Cerebellar cortex (tissue), 1 donor: Measurements from ENCODE around the gene ELP5.
A peak's percentile ranks its signal among the peaks of the same experiment; 100 is the strongest.

Source experiments
- DNase-seq: peaks from one replicate; pipeline ENCODE4 v3.0.0-alpha.2; 2015; ENCODE audit warnings: low spot score

The ELP5 gene

GRCh38 chr17:7285679-7286078 lies 33.7 kb downstream of the ELP5 start:
- DNase-seq: no peak

GRCh38 chr17:7289256-7290032 lies 37.4 kb downstream of the ELP5 start:
- DNase-seq: no peak

DNA sequence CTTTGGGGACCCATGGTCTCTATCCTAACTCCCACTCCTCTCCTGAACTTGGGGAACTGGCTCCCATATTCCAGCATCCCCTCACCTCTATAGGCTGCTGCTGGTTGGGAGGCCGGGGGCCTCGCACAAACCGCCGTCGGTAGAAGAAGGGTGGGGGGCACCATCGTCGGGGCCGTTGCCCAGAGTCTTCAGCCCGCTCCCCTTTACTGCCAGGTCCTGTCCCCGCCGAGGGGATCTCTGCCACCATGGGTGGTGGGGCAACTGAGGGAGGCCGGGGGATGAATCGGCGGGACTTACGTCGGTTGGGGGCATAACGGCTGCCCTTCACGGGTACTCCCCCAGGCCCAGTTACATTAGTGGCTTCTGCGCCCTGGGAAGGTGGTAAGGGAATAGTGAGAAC lies 38.2 kb downstream of the ELP5 start:
- DNase-seq: no peak

GRCh38 chr17:7290685-7291084 lies 38.7 kb downstream of the ELP5 start:
- DNase-seq: no peak

- DNase-seq: no peak
Measured at GRCh38 chr17:7292194-7292593, 40.2 kb downstream of the ELP5 start.

DNA sequence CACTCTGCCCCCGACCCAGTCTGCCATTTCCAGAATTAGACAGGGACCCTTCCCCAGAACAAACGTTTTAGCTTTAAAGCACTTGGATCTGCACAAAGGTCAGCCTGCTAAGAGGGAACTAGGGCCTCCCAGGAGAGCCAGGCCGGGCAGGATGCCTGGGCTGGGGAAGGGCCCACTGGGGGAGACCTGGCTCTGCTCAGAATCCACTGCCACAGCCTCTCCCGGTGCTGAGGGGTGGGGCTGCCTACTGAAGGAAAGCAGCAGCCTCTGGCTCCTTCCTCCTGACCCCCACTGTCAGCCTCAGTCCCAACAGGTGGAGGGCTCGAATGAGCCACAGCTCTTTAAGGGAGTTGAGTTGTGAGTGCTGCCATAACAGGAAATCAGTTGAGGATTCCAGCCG lies 40.7 kb downstream of the ELP5 start:
- no peak for DNase-seq

GRCh38 chr17:7293159-7293558 lies 41.1 kb downstream of the ELP5 start:
- DNase-seq: no peak

GRCh38 chr17:7293816-7294613 lies 42.0 kb downstream of the ELP5 start:
- DNase-seq: no peak

DNA sequence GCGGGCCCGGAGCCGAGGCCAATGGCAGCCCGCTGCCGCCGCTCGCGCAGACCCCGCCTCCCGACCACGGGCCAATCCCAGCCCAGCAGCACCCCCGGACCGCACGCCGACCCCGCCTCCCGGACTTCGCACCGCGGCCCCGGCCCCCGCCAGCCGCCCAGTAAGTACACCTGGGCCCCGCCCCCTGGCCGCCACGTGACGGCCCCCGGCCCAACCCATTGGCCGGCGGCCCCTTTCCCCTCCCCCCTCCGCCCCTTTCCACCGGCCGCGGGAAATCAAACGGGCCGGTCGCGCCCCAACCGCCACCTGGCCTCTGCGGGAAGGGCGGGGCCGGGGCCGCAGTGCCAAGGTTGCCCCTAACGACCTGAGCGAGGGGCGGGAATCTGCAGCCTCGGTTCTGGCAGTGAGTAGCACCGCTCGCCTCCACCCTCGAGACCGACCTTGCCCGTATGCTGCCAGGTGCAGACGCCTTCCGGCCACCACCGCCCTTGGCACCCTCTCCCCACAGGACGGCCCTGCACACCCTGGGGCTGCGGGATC lies 42.7 kb downstream of the ELP5 start, which contains the start of gene YBX2:
Gene YBX2 (minus strand): TSS at position 26 of the 540 bp plus-strand sequence. CDS start 139 bp downstream, outside the sequence.
- peak; percentile 71 for DNase-seq

GRCh38 chr17:7295230-7296180 lies 43.5 kb downstream of the ELP5 start:
- peak; percentile 39 for DNase-seq

DNA sequence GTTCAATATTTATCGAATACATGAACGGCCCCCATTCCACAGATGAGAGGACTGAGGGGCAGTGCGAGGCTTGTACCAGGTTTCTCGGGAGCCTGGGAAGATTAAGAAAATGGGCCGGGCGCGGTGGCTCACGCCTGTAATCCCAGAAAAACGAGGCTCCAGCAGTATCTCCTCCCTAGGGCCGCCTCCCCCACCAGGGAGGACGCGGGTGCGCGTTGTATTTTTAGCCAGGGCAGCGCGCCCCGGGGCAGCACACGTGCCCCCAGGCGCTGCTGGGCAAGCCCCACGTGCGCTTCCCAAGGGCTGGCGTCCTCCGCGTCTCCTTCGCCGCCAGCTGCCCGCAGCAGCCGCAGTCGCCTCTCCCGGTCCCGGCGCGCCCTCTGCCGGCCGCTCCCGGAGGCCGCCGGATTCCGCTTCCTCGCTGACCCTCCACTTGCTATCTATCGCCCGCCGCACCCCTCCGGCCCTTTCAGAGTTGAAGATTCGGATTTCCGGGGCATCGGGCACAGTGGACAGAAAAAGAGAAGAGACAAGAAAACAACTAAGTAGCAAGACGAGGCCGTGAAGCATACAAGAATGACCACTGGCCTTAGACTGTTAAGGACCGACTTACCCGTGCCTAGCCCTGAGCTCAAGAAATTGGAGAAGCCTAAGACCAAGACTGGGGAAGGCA lies 44.3 kb downstream of the ELP5 start:
- peak; percentile 73 for DNase-seq

GRCh38 chr17:7304179-7304578 lies 52.2 kb downstream of the ELP5 start:
- DNase-seq: no peak

DNA sequence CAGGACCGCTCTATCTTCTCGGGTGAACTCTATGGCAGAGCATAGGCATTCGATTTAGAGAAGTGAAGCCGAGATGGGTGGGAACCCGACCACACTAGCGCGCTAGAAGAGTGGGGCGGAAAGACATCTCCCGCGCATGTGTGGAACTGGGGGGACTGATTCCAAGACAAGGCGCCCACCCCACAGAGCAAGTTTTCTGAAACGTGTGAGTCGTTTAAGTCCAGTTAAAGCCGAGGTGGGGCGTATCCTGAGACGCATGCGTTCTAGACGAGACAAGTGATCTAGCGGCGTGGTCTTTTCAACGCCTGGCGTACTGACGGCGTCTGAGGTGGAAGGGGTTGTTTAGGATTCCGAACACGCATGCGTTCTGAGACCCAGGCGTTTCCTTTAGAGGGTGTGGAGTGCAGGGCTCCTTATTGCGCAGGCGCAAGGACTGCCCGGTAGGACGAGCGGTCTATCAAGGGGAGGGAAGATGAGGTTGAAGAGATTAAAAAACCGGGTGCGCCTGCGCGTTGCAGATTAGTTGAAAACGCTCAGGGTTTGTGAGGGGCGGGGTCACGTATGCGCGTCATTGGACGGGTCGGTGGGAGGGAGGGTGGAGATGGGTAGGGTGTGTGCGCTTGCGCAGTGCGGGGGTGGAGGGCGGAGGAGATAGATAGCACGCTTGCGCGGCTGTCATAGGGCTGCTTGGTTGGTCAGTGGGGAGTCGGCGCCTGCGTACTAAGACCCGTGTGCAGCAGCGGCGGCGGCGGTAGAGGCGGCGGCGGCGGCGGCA lies 55.1 kb downstream of the ELP5 start, which contains the start of gene EIF5A:
Gene EIF5A (plus strand): TSS at position 718 of the 775 bp plus-strand sequence. CDS start 2,008 bp downstream, outside the sequence.
- DNase-seq: peak; percentile 100

GRCh38 chr17:7307686-7308624 lies 55.9 kb downstream of the ELP5 start:
- no peak for DNase-seq

DNA sequence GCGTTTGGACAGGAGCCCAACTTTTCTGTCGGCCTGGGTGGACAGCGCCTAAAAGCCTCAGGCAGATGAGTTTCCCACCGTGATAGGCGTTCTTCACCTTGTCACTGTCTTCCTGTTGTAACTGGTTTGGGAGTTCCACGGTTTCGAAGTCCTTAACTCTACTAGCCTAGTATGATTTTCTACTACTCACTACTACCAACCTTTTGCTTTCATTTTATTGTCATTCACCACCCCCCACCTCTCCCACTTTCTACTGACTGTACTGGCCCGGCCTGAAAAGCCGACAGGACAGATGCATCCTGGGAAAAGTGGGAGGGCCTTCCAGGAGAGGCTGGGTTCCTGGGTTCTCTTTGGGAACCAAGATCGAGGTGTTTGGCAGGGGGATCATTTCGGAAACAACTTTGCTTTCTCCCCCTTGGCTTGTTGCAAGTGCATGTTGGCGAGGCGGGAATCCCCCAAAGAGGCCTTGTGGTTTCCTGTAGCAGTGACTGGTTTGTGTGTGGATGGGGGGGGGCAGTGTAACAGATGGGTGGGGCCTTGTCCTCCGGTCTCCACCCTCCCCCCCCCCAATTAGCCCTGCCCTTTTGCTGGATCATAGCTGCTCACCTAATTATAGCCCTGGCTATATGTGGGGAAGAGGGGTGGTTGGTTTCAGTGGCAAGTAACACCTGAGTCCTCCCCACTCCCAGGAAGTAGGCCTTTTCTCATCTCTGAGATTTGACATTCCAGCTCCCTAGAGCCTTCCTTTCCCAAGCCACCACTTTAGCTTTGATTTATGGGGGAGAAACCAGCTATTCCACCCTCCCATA lies 56.8 kb downstream of the ELP5 start:
- DNase-seq: peak; percentile 80
